Left lobe of liver (tissue), 2 donors: ENCODE results near the gene ZNF653. TPM values are rescaled to one million over a fixed set of nuclear protein-coding genes. Genes with fewer than 3 reads are reported as not detected.
A peak's percentile ranks its signal among the peaks of the same experiment; 100 is the strongest.
"Not testable (repeated sequence)": the region's sequence is repeated elsewhere in the genome, so short reads cannot be mapped to it uniquely, and the experiment has no call there.

Experiments used
- ATAC-seq: fragments of 200-7000 bp; cut with Tn5 transposase; one replicate; pipeline ENCODE4 v1.9.1; 2020; ENCODE audit warnings: mild to moderate bottlenecking, moderate library complexity
- DNase-seq: peaks from one replicate; pipeline ENCODE4 v3.0.0-alpha.2; 2020; ENCODE audit warnings: low spot score
- total RNA-seq: library from RNA; stranded (reverse); gene quantifications from one replicate; pipeline ENCODE4 v1.2.1, GENCODE V29; 2021
- donor health status: DM: no; HTN: no; CAD: no; lungs with moderate emphysema.
- donor health status: DM: no; HTN: yes; CAD: no.

Gene ZNF653
- total RNA-seq, 1 donor from 2014 or later: 8.3 TPM

DNA sequence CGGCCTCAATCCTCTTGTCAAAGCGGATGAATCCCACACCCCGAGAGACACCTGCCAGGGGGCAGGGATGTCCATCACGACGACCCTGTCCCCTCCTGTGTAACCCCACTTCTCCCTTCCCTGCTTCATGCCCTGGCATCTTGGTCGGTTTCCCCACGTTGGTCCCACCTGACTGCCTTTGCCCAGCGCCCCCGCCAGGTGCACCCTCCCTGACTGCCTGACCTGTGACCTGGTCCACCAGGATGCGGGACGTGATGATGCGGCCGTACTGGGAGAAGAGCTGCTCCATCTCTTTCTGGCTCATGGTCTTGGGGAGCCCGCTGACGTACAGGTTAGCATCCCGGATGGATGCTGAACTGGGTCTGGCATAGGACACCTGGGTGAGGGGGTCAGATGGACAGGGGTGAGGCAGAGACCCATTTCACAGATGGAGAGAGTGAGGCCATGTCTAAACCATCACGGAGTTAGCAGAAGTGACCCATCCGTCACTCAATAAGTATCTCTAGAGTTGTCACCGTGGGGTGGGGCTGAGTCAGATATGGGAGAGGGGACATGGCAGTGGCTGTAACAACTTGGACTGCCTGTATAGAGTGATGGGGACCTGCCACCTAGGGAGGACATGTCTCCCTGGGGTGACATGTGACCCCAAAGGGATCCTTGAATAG lies 47.3 kb downstream of the ZNF653 start:
- no peak for ATAC-seq

DNA sequence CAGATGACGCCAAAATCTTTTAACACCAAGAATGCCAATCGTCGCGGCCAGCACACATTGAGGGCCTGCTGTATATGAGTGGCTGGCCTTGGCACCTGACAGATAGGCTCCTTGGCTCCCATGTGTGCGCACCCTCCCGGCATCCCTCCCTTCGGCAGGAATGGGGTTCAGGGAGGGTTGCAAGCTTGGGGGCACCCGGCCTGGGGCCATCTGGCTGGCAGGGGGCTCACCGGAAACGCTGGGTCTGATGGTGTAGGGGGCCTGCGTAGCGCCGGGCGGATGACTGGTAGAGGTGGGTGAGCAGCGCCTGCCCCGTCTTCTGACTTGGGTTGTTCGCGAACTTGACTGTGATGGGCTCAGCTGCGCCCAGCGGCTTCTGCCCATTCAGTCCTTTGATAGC lies 47.8 kb downstream of the ZNF653 start:
- DNase-seq: no peak
- no peak for ATAC-seq

More for the DNA sequence above, 47.3 kb downstream of the ZNF653 start:
- no peak for DNase-seq

DNA sequence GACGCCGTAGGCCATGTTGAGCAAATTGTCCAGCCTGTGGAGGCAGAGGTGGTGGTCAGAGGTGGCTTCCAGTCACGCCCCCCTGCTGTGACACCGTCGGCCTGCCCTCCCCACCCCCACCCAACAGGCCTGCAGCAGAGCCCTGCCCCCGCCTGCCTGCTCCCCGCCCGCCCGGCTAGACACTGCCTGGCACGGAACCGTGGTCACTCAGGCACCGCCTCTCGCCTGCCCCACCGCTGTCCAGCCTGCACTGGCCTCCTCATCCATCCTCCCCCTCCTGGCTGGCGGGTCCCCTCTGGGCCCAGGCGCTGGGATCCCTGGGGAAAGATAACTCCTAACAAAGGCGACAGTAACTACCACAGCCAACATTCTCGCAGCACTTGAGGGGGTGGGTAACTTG lies 48.5 kb downstream of the ZNF653 start:
- no peak for DNase-seq
- no peak for ATAC-seq

DNA sequence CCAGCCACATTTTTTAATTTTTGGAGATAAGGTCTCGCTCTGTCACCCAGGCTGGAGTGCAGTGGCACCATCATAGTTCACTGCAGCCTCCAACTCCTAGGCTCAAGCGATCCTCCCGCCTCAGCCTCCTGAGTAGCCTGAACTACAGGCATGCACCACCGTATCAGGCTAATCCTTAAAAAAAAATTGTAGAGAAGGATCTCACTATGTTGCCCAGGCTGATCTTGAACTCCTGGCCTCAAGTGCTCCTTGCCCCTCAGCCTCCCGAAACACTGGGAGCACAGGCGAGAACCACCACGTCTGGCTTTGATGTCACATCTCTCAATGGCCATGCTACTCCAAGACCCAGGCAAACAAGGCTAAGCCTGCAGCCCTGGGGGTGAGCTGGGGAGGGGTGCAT lies 49.0 kb downstream of the ZNF653 start:
- ATAC-seq: no peak

DNA sequence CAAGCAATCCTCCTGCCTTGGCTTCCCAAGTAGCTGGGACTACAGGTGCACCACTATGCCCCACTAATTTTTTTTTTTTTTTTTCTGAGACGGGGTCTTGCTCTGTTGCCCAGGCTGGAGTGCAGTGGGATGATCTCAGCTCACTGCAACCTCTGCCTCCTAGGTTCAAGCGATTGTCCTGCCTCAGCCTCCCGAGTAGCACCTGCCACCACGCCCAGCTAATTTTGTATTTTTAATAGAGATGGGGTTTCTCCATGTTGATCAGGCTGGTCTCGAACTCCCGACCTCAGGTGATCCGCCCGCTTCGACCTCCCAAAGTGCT lies 50.4 kb downstream of the ZNF653 start:
- DNase-seq, ATAC-seq: not testable (repeated sequence)

More for the DNA sequence above, 49.0 kb downstream of the ZNF653 start:
- DNase-seq: no peak

DNA sequence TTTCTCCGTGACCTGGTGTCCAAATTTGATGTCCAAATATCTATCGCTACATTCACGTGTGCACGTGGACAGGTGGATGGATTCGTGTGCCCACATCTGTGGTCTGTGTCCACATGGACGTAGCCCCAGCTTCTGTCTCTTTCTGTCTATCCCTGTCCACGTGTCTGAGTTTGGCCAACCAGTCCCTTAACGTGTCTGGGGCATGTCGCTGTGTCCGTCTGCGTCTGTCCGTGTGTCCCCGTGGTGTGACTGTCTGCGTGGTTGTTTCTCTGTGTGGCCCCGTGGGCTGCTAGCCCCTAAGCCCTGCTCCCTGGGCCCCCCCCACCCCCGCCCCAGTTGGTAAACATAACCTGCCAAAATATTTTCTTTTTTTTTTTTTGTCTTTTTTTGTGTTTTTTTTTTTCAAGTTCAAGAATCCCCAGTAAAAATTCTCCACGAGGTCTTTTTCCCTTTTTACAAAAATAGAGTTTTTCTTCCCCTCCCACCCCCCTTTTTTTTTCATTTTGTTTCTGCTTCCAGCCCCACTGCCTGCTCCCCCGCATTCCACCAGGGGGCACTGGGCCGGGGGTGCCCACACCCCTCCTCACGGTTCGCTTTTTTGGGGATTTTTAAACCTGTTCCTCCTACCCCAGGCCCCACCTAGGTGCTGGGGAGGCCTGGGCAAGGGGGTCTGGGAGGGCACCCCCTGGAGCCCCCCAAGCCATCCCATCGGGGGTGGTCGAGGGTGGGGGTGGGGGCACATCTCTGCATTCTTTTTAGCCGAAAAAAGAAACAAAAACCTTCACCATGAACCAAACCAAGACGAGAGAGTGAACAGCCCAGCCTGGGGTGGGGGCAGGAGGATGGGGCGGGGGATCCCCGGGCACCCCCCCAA lies 51.9 kb downstream of the ZNF653 start:
- ATAC-seq: no peak
- no peak for DNase-seq

DNA sequence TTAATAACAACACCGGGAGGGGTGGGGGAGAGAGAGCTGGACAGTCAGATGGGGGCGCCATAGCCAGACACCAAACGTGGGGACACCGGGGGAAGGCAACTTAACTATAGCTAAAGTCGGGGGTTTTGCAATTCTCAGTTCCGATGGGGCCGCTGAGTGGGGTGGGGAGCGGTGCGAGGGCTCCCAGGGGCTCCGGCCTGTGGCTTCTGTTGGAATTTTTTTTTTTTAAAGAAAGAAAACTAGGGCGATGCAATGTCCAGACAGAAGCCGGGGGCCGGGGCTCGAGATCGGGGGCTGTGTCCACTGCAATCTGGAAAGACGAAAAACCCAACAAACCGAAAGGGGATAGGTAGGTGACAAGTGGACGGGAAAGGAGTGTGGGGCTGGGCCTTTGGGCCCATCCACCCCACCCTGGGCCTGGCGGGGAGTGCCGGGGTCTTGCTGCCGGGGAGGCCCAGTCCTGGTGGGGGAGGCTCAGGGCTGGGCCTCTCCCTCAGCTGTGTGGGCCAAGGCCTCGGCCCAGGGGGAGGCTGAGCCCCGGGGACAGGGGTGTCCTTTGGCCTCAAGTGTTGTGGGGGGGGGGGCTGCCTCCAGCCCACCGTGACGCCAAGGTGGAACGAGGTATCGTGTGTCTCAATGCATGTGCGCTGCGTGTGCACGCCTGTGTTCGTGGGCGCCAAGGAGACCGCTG lies 52.9 kb downstream of the ZNF653 start:
- DNase-seq: no peak
- ATAC-seq: no peak

DNA sequence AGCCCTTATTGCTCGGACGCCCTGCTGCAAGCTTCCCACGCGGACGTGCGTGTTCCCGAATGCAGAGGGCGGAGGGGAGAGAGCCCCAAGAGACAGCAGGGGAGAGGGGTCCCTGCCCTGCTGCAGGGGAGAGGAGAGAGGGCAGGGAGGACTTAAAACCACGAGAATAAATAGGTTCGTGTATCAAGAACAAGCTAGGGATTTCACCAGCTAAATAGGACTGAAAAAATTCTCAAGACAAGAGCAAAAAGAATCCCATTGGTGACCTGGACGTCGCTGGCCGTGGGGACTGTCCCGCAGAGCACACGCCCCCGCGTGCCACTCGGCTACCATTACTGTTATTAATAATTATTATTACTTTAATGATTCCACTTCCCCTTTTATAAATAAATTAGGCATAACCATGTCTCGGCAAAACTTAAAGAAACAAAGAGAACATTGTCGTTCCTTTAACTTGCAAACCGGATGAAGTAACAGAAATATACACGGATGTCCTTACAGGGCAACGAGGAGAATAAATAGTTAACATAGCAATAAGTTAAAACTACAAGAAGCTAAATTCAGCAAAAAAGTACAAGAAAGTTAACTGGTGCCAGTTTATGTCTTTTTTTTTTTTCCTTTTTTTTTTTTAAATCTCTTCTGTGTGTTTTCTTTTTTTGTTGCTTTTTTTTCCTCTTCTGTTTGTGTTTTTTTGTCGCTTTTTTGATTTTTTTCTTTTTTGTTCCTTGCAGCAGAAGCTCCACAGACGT lies 53.6 kb downstream of the ZNF653 start:
- no peak for DNase-seq
- ATAC-seq: no peak

DNA sequence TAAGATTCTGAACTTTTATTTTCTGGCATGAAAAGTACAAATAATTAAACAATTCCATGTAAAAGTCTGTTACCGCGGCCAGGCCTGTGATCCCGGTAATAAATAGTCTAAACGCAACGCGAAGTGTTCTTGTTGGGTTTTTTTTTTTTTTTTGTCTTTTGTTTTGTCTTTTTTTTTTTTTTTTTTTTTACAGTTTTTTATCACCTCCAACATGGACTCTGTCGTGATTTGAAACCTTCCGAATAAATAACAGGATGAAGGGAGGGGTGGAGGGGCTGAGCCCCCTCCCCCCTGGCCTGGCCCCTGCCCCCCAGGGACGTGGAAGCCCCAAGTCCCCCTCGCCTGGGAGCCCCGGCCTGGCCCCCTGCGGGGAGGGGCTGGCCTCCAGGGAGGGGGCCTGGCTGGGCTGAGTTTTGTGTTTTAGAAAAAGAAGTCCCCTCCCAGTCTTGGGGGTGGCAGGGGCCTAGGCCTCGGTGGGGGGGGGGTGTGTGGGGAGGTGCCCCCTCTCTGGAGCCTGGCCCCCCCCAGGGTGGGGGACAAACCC lies 54.2 kb downstream of the ZNF653 start:
- no peak for ATAC-seq
- no peak for DNase-seq

DNA sequence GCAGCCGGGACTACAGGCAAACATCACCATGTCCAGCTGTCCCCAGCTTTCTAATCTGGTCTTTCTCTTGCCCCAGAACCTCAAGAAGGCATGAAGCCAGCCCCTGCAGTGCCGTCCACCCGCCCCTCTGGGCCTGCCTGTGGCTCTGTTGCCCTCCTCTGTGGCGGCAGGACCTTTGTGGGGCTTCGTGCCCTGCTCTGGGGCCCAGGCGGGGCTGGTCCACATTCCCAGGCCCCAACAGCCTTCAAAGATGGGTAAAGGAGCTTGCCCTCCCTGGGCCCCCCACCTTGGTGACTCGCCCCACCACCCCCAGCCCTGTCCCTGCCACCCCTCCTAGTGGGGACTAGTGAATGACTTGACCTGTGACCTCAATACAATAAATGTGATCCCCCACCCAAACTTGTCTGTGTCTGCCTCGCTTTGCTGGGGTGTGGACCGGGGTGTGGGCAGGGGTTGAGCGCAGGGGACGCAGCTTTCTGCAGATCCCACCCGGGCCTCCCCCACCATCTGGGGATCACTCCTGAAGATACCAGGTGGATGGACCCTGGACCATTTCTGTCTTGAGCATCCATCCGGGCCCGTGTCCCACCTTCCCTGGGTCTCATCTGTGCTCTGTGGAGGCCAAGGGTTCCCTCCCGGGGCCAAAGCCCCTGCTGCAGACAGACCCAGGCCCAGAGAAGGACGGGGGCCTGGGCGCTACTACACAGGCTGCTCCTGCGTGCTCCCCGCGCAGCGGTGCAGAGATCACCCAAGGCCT lies 54.9 kb downstream of the ZNF653 start:
- no peak for DNase-seq

DNA sequence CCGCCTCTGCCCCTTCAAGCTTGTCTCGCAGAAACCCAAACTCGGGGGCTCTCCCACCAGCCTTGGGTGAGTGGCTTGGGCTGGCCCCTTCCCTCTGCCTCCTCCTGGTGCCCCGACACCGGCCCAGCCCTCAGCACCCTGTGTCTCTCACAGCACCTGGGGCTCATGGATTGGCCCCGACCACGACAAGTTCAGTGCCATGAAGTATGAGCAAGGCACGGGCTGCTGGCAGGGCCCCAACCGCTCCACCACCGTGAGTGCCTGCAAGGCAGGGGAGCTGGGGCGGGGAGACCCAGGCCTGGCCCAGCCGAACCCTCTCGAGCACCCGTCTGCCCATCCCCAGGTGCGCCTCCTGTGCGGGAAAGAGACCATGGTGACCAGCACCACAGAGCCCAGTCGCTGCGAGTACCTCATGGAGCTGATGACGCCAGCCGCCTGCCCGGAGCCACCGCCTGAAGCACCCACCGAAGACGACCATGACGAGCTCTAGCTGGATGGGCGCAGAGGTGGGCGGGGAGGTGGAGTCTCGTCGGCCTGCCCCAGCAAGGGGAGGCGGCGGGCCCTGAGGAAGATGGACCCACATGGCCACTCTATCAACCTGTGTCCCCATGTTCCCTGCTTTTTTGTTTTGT lies 56.6 kb downstream of the ZNF653 start:
- no peak for DNase-seq
- no peak for ATAC-seq

More for the DNA sequence above, 54.9 kb downstream of the ZNF653 start:
- ATAC-seq: no peak

DNA sequence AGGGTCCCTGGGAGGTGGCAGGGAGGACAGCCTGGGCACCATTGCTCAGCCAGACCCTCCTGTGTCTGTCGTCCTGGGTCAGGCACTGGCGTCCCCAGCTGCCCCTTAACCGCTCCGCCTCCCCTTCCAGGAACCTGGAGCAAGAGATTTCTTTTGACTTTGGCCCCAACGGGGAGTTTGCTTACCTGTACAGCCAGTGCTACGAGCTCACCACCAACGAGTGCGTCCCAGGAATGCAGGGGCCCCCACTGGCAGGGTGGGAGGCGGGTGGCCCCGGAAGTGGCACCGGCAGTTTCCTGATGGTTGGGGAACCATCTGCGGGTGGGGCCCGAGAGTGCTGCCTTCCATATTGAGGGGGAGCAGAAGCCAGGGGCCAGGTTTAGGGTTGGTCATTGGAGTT lies 57.2 kb downstream of the ZNF653 start:
- no peak for DNase-seq
- no peak for ATAC-seq

DNA sequence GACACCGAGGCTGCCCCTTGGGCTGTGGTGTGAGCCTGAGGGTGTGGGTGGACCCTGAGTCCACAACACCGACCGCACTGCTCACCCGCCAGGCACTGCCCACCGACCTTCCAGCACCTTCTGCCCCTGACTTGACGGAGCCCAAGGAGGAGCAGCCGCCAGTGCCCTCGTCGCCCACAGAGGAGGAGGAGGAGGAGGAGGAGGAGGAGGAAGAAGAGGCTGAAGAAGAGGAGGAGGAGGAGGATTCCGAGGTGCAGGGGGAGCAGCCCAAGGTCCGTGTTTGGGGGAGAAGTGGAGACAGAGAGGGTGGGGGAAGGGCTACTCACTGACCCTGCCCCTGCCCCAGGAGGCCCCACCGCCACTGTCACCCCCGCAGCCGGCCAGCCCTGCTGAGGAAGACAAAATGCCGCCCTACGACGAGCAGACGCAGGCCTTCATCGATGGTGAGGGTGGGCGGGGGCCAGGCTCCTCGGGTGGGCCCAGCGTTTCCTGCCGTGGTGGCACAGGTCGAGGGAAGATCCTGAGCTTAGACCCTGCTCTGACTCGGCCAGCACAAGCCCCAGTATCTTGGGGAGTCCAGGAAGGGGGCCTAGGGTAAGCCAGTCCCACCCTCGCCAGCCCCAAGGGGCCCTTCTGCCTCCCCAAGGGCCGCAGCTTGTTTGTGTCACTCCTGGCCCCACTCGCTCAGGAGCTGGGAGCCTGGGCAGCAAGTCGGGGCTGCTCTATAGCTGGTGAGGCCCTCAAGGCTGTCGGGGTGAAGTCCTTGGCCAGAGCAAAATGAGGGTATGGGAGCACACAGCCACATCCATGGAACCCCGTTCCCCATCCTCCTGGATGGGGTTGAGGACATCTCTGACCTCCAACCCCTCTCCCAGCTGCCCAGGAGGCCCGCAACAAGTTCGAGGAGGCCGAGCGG lies 58.0 kb downstream of the ZNF653 start:
- DNase-seq: no peak
- ATAC-seq: no peak

DNA sequence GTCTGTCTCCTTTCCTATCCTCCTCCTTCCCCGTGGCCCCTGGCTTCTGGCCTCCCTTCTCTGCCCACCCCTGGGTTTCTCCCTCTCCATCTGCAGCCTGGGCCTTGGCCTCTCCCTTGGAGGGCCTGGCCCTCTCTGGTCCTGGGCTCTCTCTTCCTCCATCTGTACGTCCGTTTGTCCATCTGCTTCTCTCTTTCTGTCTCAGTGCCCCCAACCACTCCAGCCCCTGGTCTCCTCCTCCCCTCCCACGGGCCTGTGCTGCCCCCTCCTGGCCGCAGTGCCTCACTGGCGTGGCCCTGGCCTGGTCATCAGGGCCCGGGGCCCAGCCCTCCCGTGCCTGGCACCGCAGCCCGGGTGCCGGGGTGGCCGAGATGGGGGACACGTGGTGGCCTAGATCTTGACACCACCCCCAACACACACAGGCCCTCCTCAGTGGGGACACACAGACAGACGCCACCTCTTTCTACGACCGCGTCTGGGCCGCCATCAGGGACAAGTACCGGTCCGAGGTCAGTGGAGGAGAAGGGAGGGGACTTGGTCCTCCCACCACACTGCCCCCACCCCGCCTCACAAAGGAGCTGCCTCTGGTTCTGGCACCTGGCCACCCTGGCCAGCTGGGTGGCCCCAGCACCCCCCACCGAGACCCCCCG lies 58.9 kb downstream of the ZNF653 start:
- ATAC-seq (peak; percentile 76), DNase-seq (peak; percentile 54)

DNA sequence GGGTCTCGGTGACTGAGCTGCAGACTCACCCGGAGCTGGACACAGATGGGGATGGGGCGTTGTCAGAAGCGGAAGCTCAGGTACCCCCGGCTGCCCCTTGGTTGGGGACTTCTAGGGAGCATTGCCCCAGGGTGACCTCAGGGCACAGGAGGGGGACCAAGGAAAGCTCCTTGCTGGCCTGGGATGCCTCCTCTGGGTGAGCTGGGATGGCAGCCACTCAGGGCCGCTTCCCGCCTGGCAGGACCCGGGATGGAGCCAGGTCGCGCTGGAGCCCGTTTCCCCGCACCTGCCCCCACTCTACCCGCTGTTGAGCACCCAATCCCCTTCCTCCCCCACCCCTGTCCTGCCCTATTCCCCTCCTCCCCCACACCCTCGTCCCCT lies 59.4 kb downstream of the ZNF653 start:
- DNase-seq (no peak), ATAC-seq (peak; percentile 15)

DNA sequence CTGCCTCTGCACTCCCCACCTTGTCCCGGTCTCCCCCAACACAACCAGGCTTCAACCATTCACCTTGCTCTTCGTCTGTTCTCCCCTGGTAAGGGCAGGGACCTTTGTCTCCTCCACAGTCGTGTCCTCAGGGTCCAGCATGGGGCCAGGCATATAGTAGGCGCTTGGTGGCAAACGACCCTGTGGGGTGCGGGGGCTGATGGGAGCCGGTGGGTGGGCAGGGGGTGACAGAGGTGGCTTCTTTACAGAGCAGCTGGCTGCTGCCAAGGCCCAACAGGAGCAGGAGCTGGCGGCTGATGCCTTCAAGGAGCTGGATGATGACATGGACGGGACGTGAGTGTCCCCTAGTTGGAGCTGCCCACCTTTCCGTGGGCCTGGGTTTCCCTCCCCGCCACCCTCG lies 60.5 kb downstream of the ZNF653 start:
- DNase-seq (no peak), ATAC-seq (no peak)

DNA sequence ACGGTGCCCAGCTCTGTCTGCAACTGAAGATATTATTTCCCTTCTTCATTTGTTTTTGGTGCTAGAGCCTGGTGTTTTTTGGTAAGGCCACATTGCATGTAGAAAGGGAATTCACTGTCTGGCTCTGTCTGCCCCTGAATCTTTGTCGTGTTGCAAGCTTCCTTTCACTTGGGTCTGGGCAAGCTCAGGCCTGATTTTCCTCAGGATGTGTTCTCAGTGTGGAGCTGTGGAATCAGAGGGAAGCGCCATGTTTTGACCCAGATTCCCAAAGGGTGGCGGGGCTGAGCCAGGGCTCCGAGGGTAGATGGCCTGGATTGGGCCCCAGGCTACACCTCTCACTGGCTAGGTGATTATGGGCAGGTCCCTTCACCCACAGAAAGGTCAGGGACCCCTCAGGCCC lies 61.6 kb downstream of the ZNF653 start:
- DNase-seq (no peak), ATAC-seq (no peak)

DNA sequence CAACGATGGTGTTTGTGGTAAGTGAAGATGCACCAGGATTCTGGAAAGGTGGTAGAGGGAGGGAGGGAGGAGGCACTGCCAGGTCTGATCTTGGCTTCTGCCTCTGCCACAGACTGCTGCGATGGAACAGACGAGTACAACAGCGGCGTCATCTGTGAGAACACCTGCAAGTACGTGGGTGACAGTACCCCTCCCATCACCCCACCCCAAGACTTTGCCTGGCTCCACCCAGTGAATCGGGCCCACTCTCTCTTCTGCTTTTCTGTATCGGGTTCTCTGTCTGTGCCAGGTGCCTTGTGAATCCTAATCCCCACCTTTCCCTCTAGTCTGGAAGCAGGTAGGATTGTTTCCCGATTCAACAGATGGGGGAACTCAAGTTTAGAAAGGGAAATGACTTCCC lies 67.7 kb downstream of the ZNF653 start:
- no peak for ATAC-seq
- no peak for DNase-seq
